Tibial artery (tissue), 4 donors: ENCODE measurements around the gene FOXK1.

ENCODE experiments used
- DNase-seq, 2 donors: peaks; one replicate each; pipeline ENCODE4 v3.0.0-alpha.2; 2019
- H3K27ac ChIP-seq, 2 donors: fragments of 200-600 bp; sonication (generic) in 1 of 2; 1 replicate in 1 of 2; 2 replicates in 1 of 2; pipeline ENCODE4 v1.5.1; 2018 to 2019; ENCODE audit warnings: mild to moderate bottlenecking in 1 of 2
- H3K27me3 ChIP-seq, 2 donors: fragments of 200-600 bp; sonication (generic) in 1 of 2; one replicate each; pipeline versions ENCODE4 v1.5.1 to v1.6.0; 2016 to 2019
- H3K36me3 ChIP-seq, 3 donors: fragments of 200-600 bp; sonication (generic) in 2 of 3; one replicate each; pipeline ENCODE4 v1.5.1; 2016 to 2019; ENCODE audit warnings: mild to moderate bottlenecking in 2 of 3
- H3K4me1 ChIP-seq, 4 donors: fragments of 200-600 bp; sonication (generic) in 2 of 4; 1 replicate in 3 of 4; 2 replicates in 1 of 4; pipeline ENCODE4 v1.5.1; 2016 to 2019
- H3K4me3 ChIP-seq, 2 donors: fragments of 200-600 bp; sonication (generic) in 1 of 2; 1 replicate in 1 of 2; 2 replicates in 1 of 2; pipeline ENCODE4 v1.5.1; 2018 to 2019; ENCODE audit warnings: mild to moderate bottlenecking in 2 of 2
- H3K9me3 ChIP-seq, 3 donors: fragments of 200-600 bp; sonication (generic) in 1 of 3; one replicate each; pipeline ENCODE4 v1.5.1; 2016 to 2019
- intact Hi-C: fragments of 100-400 bp; cut with DNase I; formaldehyde crosslinking; loops from one replicate; pipeline ENCODE4 v1.15.0; 2023; ENCODE audit warnings: low total_unique reads
- TF ChIP-seq, protein P1 (sequence below), 2 experiments: fragments of 200-600 bp in 1 of 2; fragments of 450-650 bp in 1 of 2; IDR thresholded peaks; one replicate each; pipeline ENCODE4 v1.5.1; 2017 to 2019; ENCODE audit warnings: antibody characterized with exemption in 2 of 2, mild to moderate bottlenecking in 1 of 2, moderate library complexity in 1 of 2

The FOXK1 gene

DNA sequence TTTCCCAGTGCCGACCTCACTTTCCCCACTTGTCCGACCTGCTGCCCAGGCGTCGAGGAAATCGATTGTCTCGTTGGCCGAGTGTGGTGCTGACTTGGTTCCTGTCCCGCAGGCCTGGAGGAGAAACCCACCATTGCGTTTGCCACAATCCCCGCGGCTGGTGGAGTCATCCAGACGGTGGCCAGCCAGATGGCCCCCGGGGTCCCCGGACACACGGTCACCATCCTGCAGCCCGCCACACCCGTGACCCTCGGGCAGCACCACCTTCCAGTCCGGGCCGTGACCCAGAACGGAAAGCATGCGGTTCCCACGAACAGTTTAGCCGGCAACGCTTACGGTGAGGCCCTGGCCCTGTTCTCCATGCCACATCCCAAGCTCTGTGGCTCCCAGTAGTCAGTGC, 78.9 kb downstream of the FOXK1 start:
- no peak for DNase-seq
- Histone ChIP-seq H3K9me3 (no peaks in the 10 kb centered on the region), H3K36me3 (peaks cover 76 to 100% (median 93%) of the 10 kb centered on the region in 3 donors), H3K27ac (no peak overlapping the region), H3K27me3 (no peaks in the 10 kb centered on the region), H3K4me1 (peaks cover 0 to 3% (median 0%) of the 10 kb centered on the region in 4 donors), H3K4me3 (no peak overlapping the region)
- intact Hi-C loops, result no loop called here
- TF ChIP-seq, protein P1, sequence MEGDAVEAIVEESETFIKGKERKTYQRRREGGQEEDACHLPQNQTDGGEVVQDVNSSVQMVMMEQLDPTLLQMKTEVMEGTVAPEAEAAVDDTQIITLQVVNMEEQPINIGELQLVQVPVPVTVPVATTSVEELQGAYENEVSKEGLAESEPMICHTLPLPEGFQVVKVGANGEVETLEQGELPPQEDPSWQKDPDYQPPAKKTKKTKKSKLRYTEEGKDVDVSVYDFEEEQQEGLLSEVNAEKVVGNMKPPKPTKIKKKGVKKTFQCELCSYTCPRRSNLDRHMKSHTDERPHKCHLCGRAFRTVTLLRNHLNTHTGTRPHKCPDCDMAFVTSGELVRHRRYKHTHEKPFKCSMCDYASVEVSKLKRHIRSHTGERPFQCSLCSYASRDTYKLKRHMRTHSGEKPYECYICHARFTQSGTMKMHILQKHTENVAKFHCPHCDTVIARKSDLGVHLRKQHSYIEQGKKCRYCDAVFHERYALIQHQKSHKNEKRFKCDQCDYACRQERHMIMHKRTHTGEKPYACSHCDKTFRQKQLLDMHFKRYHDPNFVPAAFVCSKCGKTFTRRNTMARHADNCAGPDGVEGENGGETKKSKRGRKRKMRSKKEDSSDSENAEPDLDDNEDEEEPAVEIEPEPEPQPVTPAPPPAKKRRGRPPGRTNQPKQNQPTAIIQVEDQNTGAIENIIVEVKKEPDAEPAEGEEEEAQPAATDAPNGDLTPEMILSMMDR (IDR thresholded peaks at IDR 0.05), result no peak

DNA sequence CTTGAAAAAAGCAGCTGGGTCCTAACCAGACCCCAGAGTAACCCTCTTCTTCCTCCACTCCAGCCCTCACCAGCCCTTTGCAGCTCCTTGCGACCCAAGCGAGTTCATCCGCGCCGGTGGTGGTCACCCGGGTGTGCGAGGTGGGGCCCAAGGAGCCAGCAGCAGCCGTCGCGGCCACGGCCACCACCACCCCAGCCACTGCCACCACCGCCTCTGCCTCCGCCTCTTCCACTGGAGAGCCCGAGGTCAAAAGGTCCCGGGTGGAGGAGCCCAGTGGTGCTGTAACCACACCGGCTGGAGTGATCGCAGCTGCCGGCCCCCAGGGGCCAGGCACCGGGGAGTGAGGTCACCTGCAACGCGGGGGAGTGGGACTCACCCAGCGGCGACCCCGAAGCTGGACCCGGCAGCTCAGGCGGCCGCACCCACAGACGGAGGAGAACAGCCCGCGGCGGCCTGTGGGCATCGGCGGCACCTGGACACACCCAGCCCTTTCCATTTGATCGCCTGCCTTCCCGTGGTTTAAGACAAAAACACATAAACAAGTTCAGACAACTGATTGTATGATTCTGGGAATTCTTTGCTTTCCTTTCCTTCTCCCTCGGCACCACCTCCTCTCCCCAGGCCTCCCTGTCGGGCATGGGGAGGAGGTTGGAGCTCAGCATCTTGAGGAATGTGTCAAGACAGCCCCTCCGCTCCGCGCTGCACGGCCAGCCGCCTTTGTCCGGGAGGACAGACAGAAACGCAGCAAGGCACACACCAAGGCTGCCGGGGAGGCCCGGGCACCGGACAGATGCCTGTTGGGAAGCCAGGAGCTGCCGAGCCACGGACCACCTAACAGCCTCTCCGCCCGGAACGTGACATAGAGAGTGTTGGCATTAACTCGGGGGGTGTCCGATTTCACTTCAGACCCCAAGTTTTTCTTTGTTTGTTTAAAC, 80.3 kb downstream of the FOXK1 start:
- TF ChIP-seq, protein P1 (IDR thresholded peaks at IDR 0.05), result no peak
- Histone ChIP-seq H3K4me3 (no peak overlapping the region), H3K36me3 (peaks cover 62 to 97% (median 79%) of the 10 kb centered on the region in 3 donors), H3K27ac (no peak overlapping the region), H3K4me1 (peaks cover 0 to 4% (median 0%) of the 10 kb centered on the region in 4 donors), H3K27me3 (no peaks in the 10 kb centered on the region), H3K9me3 (no peaks in the 10 kb centered on the region)
- no peak for DNase-seq
- intact Hi-C loops, result no loop called here

DNA sequence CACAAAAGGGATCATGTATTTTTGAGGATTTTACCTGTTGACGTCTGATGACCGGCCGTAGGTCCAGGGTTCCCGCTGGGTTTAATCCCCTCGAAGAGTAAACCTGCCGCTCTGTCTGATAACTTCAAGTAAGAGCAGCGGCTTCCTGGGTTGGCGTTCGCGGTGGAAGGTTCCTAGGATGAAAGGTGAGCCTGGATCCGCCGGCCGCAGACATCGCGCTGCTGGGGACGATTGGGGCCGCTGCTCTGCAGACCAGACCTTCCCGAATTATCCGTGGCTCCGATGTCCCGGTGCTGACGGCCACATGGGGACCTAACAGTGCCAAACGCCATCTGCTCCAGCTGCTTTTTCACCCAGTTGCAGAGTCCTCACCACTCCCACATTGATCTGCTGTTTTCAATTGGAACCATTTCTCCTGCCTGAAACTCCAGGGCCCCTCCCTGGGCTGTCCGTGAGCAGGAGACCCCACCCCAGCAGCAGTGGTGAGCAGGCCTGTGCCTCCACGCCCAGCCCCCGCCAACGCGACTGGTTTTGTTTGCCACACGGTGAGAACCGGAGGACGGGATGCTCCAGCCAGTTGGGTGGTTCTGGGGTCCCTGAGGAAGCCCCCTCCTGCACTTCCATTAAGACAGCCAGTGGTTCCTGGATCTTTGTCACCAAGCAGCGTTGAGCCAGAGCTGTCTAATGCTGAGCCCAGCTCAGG, 81.1 kb downstream of the FOXK1 start:
- no peak overlapping the region for H3K27ac ChIP-seq
- TF ChIP-seq, protein P1 (IDR thresholded peaks at IDR 0.05), result no peak
- H3K36me3 ChIP-seq, result peaks cover 55 to 94% (median 70%) of the 10 kb centered on the region in 3 donors
- no peak overlapping the region for H3K4me3 ChIP-seq
- H3K9me3 ChIP-seq, result no peaks in the 10 kb centered on the region
- intact Hi-C loops, result no loop called here
- DNase-seq, result no peak
- no peaks in the 10 kb centered on the region for H3K27me3 ChIP-seq
- H3K4me1 ChIP-seq, result peaks cover 0 to 4% (median 0%) of the 10 kb centered on the region in 4 donors

DNA sequence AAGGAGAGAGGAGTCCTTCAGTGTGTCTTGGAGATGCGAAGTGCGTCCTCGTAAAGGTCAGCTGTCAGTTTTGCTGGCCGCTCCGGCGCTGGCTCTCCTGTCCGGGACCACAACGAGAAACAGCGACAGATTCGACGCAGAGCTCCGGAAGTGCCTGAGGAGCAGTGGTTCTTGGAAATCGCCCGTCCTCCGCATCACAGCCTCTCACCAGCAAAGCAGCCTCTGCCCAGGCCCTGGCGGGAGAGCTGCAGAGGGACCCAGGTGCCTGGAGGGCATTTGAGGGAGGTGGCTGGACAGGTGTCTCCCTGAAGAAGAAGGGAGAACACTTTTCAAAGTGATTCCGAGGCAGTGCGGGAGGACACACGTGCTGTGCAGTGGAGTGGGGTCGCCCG, 81.7 kb downstream of the FOXK1 start:
- Histone ChIP-seq H3K27me3 (no peaks in the 10 kb centered on the region), H3K9me3 (no peaks in the 10 kb centered on the region), H3K27ac (no peak overlapping the region), H3K4me1 (peaks cover 0 to 5% (median 0%) of the 10 kb centered on the region in 4 donors), H3K36me3 (peaks cover 54 to 93% (median 65%) of the 10 kb centered on the region in 3 donors), H3K4me3 (no peak overlapping the region)
- TF ChIP-seq, protein P1 (IDR thresholded peaks at IDR 0.05), result no peak
- intact Hi-C loops, result no loop called here
- no peak for DNase-seq

DNA sequence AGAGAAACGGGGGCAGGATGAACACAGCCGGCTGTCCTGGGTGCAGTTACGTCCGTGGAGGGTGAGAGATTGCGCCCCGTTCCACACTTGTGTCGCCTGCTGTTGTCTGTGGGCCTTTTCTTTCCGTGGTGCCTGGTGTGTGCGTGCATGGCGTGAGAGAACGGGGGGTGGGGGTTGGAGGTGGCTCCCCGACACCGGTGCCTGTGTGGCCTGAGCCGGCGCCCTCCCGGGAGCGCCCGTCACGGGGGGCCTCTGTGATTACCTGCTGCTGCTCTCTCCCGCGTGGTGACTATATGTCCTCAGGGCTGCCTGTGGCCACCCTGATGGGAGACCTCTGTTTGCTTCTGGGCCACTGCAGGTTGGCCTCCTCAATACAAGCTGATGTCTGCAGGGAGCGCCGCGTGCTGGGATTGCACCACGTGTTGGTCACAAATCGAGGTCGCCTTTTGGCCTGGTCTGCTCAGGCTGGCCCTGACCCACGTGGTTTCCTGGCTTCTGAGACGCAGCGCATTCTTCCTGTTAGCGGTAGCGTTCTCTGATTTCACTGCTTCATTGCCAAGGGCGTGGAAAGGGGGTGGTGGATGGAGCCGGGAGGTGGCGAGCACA, 82.4 kb downstream of the FOXK1 start:
- no peak for DNase-seq
- intact Hi-C loops, result no loop called here
- H3K4me1 ChIP-seq, result peaks cover 0 to 12% (median 0%) of the 10 kb centered on the region in 4 donors
- TF ChIP-seq, protein P1 (IDR thresholded peaks at IDR 0.05), result no peak
- peaks cover 50 to 86% (median 58%) of the 10 kb centered on the region in 3 donors for H3K36me3 ChIP-seq
- H3K4me3 ChIP-seq, result no peak overlapping the region
- no peak overlapping the region for H3K27ac ChIP-seq
- H3K9me3 ChIP-seq, result no peaks in the 10 kb centered on the region
- no peaks in the 10 kb centered on the region for H3K27me3 ChIP-seq
